GM21717 (cell line): Measurements from ENCODE around the gene PITPNC1.
"Not testable (repeated sequence)": the region's sequence is repeated elsewhere in the genome, so short reads cannot be mapped to it uniquely, and the experiment has no call there.

Experiments used
- ATAC-seq: cut with Tn5 transposase; IDR thresholded peaks from one replicate; pipeline ENCODE4 v1.9.1; 2021; ENCODE audit warnings: mild to moderate bottlenecking, moderate library complexity; ENCODE audit not compliant: unreplicated experiment

Gene PITPNC1

DNA sequence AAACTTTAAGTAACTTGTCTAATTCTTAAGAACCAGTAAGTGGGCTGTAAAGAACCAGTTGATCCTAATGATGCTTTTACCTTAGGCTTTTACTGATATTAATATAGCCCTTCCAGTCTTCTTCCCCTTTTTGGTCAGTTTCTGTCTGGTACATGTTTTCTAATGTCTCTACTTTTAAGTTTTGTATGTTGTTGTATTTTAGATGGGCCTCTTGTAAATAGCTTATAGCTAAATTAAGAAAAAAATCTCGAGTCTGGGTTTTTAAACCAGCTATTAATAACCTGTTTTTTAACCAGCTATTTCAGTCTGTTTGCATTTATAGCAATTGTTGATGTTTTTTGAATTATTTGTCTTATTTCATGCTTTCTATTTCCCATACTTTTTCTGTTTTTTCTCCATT, 79.0 kb downstream of the PITPNC1 start:
- ATAC-seq = no peak

DNA sequence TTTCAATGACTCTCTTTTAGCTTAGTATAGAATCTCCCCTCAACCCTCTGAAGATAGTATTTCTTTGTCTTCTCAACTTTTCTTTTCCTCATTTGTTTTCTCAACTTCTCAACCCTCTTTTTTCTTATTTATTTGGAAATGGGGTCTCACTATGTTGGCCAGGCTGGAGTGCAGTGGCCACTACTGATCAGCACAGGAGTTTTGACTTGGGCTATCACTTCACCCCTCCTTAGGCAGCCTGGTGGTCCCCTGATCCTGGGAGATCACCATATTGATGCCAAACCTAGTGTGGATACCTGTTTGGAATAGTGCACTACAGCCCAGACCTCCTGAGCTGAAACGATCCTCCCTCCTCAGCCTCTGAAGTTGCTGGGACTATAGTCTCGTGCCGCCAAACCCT, 79.8 kb downstream of the PITPNC1 start:
- no peak for ATAC-seq

DNA sequence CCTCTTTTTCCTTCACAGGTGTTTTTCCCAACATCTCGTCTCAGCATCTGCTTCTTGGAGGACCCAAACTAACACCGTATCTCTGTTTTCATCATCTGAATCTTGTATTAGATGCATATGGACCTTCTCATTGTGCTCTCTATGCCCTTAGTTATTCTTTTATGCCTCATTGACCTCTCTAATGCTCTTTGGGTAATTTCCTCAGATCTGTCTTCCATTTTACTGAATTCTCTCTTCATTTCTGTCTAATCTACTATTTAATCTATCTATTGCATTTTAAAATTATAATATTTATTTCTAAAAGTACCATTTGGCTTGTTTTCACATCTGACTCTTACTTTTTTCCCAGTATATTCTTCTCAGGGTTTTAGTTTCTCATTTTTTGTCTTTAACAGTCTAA, 81.1 kb downstream of the PITPNC1 start:
- no peak for ATAC-seq

DNA sequence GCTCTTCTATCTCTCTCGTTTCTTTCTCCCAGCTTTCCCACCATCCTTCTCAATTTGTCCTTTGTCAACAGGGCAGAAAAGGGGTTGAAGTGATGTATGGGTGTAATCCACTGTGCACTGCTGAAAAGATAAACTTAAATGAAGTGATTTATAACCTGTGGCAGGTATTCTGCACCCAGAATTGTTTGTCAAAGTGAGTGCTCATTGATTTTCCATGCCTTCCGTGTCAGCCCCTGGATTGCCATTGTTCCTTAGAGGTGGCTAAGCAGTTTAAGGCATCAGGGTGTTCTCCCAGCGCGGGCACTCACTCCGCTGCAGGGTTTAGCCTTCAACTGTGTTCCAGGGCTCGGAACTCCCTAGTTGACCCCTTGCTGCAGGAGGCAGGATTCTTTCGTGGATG, 82.9 kb downstream of the PITPNC1 start:
- ATAC-seq = no peak

DNA sequence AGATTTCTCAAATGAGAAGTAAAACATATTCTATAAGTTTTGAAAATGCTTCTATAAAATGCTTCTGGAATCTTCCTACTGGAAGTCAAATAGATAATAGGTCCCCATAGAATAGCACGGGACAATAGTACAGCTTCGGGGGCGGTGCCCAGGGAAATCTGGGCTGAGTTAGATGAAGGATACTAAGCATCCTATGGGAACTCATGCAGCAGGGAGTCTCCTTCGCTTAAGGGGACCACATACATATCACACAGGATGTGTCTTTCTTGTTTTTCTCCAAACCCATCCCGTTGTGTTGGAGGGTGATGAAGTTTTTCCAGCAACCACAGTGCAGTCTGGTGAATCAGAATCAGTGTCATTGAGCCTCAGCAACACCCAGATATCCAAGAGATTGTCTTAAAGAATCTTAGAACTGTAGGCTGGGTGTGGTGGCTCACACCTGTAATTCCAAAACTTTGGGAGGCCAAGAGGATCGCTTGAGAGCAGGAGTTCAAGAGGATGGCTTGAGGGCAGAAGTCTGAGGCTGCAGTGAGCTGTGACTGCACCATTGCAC, 84.2 kb downstream of the PITPNC1 start:
- no peak for ATAC-seq

DNA sequence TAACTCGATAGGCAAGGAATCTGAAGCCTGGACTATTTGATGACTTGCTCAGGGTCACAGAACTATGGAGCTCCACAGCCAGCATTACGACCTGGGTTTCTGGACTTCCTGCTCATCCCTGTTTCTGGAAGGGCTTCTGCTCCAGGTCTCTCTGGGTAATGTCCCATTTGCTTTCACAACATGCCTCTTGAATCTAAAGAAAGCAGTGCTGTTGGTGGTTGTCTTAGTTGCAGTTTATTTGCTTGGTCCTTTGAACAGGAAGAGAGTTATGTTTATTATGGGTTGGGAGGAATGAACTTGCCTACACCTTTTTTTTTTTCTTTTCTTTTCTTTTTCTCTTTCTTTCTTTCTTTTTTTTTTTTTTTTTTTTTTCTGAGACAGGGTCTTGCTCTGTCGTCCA, 84.8 kb downstream of the PITPNC1 start:
- no peak for ATAC-seq

DNA sequence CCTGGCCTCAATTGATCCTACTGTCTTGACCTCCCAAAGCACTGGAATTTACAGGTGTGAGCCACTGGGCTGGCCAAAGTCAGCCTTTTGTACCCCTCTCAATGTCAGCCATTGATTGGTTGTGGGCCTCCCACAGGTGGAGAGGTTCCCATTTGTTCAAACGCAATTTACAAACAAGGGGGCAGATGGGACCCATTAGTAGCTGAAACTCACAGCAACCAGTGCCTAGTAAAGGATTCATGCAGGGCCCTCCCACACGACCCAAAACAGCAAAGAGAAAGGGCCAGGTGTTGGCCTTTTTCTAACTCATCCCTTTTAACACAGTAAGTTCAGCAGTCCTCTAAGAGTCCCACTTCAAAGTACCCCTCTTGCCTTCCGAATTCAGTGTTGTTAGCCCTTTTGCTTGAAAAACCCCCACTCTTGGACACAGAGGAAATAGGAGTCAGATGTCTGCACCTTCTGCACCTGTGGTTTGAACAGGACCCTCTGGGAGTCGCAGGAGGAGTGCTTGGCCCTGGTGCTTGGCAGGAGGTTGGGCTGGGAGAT, 89.2 kb downstream of the PITPNC1 start:
- no peak for ATAC-seq

DNA sequence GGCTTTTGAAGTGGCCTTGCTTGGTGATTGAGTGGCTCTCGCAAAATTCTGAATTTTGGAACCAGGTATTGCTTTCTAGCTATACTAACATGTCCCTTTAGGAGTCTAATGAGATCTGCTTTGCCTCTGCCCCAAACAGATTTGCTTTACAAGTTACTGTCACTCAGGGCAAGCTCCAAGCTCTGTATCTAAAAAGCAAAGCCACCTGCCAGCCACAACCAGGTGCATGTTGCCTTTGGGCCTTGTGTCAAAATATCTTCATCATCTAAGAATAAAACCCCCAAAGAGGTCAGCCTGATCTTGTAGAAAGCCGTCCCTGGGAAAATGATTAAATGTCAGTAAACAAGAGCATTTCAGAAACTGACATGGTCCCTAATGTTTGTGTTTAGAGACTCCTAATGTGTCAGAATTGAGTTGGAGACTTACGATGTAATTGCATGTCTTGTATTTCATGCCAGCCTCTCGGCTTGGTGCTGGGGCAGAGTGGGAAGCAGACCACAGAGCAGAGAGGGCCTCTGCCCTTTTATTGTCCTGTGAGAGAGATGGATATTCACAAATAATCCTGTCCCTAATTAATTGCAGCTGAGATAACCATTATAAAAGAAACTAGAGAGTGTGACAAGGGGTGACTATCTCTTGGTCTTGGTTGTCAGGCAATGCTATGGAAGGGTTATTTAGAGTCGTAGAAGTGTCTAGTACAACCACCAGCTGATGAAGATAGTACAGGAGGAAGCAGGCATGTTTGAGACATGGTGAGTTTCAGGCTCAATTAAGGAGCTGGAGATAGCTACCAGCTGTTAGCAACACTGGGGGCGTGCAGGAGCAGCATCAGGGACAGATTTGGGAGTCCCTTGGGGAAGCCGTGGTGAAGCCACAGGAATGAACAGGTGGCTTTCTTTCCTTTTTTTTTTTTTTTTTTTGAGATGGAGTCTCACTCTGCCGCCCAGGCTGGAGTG, 90.7 kb downstream of the PITPNC1 start:
- no peak for ATAC-seq

DNA sequence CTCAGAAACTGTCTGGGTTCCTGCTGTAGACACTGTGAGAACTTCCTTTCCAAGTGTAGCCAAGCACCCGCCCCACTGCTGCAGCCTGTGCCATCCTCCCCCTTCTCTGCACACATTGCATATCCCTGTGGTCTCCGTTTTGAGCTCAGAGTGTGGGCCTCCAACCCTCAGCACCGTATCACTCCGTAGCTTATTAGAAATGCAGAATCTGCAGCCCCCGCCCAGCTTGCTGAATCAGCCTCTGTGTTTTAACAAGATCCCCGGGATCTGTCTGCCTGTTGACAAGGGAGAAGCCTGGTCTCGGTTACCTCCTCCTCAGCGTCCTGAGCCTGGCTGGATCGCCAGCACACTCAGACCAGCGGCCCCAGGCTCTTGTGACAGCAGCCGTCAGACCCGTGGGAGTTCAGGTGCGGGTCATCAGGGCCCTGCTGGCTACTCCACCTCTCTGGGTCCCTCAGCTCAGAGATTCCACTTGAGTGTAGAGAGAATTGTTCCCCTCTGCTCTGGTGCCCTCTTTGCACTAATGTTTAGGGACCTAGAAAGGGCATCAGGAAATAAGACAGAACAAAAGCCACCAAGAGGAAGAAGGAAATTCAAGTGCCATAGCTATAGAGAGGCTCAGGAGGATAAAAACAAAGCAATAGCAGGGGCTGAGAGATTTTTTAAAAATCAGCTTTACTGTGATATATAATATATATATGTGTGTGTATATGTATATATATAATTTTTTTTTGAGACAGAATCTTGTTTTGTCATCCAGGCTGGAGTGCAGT, 92.3 kb downstream of the PITPNC1 start:
- ATAC-seq = no peak

DNA sequence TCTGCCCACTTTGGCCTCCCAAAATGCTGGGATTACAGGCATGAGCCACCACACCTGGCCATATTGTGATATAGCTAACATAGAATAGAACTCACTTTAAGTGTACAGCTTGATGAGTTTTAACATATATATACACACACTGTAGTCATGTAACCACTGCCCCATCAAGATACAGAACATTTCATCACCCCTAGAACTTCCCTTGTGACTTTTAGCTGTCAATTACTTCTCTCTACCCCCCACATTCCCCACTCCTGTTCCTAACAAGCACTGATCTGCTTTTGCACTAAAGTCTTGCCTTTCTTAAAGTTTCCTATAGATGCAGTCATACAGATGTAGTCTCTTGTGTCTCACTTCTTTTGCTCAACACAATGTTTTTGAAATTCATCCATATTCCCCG, 93.1 kb downstream of the PITPNC1 start:
- no peak for ATAC-seq

DNA sequence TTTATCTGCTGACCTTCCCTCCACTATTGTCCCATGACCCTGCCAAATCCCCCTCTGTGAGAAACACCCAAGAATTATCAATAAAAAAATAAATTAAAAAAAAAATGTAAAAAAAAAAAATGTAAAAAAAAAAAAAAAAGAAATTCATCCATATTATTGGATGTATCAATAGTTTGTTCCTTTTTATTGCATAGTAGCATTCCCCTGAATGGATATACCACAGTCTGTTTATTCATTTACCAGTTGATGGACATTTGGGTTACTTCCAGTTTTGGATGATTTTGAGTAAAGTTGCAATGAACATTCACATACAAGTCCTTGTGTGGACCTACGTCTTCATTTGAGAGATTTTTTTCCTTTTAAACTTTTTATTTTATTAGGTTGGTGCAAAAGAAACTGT, 94.0 kb downstream of the PITPNC1 start:
- ATAC-seq = no peak

DNA sequence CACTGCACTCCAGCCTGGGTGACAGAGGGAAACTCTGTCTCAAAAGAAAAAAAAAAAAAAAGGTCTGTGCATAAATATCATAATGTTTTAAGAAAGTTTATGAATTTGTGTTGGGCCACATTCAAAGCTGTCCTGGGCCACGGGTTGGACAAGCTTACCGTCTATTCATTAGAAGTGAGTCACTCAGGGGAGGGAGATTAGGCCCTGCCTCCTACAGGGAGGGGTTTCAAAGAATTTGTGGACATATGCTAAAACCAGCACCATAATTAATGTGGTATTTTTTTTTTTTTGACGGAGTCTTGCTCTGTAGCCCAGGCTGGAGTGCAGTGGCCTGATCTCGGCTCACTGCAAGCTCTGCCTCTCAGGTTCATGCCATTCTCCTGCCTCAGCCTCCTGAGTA, 95.5 kb downstream of the PITPNC1 start:
- ATAC-seq = not testable (repeated sequence)

DNA sequence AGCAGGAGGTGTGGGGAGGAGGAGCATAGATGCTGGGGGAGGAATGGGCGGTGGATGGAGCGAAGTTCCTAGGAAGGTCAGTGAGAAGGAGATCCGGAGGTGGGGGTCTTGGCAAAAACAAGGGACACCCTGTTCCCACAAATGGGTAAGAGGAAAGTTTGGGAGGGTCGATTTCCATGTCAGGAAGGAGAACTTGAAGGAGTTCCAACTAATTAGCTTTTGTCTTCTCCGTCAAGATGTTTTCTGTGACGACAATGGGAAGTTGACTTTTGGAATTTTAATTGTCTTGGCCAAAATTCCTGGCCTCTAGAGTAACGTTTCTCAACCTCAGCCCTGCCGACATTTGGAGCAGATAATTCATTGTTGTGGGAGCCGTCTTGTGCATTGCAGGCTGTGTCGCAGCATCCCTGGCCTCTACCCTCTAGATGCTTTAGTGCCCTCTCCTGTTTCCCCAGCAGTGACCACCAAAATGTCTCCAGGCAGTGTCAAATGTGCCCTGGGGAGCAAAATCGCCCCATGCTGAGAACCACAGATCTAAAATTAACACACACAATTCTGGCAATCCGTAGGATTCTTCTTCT, 97.1 kb downstream of the PITPNC1 start:
- no peak for ATAC-seq

DNA sequence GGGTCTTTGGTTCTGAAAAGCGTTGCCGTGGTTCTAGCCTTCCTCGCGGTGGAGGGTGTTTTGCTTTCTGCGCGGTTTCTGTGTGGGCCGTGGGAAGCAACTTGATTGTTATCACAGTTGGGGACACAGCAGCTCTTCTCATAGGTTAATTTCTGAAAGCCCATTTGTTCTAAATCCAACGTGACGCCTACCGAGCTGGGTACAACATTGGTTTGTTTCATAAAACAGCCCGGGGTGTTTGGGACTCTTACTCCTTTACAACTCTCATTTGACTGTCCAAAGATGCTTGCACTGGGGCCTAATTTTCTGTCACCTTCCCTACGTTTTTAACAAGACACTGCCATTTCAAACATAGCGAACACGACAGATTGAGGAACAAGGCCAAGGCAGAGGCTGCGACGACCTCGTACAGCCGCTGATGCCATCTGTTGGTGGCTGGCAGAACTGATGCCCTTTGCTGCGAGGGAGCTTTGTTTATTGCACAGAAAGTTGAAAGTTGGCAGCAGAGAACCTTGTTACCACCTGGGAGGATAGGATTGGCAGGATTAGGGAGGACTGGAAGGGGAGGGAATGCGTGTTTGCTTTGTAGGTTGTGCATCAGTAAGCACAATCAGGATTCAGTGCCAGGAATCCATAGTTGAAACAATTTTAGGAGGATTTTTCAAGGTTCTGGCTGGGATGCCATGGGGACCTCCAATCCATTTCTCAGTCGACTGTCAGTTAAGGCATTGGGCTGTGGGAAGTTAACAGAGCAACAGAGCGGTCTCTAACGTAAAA, 98.3 kb downstream of the PITPNC1 start:
- no peak for ATAC-seq

DNA sequence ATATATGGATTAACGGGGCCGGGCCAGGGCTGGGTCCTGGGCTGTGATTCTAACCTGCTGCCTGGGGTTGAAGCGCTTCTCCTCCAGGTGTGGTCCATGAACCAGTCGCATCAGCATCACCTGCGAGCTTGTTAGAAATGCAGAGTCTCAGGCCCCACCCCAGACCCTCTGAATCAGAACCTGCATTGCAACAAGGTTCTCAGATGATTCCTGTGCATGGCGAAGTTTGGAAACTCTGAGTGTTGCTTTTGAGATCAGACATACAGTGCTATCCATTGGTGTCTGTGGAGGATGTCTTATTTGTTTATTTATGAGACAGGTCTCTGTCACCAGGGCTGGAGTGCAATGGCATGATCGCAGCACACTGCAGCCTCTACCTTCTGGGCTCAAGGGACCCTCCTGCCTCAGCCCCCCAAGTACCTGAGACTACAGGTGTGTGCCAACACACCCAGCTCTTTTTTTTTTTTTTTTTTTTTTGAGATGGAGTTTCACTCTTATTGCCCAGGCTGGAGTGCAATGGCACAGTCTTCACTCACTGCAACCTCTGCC, 99.8 kb downstream of the PITPNC1 start:
- ATAC-seq = no peak

DNA sequence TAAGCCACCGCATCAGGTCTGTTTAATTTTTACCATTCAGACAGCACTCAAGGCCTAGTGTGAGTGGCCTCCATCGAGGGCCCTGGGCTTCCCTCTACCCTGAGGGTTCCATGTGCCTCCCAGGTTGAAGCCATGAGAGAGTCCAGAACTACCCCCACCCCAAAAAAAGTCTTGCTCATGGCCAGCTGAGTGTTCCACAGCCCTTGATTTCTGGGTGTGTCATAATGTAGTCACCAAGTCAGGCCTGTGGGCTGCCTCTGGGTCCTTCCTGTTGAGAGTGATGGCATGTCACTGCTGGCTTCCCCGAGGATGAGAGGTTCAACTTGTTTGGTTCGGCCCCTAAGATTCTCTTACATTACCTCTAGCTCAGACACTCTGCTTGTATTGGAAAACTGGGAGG, 100.6 kb downstream of the PITPNC1 start:
- no peak for ATAC-seq

DNA sequence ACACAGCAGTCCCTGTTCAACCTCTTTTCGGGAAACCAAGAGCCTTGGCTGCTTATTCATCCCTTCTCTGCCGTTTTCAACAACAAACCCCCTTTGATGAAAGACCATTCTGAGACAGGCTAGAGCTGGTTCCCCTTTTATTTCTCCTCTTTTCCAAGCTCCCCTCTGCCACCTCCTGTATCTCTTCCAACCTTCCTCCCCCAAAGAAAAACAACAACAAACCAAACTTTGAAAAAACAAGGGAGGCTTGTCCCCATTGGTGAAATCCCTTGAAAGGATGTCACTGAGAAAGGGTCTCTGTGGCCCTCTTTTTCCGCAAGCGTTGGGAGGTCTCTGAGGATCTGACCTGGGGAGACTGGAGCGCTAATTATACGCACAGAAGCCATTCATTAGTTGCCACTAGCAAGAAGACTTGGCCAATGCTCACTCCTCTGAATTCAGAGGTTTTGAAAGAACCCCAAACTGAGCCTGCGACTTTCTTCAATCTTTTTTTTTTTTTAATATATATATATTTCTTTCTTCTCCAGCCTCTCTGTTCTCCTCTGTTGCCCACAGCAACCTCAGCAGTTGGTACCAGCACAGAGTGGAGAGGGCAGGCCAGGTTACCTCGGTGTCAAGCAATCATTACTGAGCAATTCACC, 101.4 kb downstream of the PITPNC1 start:
- ATAC-seq = no peak

DNA sequence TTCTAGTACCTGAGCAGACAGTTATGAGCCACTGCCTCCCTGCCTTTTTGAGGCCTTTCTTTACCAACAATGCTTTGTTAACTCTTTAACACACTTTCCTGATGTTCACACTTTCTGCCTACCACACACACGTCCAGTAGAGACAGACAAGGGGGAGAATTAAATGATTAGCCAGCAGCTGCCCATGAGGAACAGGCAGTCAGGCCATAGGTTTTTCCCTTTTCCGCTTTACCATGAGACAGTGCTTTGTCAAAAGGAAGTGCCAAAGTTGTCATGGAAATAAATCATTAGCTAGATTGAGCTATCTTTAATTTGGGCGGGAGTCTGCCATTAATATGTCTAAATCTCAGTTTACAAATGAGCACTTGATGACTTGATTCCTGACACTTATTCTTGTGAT, 102.1 kb downstream of the PITPNC1 start:
- no peak for ATAC-seq

DNA sequence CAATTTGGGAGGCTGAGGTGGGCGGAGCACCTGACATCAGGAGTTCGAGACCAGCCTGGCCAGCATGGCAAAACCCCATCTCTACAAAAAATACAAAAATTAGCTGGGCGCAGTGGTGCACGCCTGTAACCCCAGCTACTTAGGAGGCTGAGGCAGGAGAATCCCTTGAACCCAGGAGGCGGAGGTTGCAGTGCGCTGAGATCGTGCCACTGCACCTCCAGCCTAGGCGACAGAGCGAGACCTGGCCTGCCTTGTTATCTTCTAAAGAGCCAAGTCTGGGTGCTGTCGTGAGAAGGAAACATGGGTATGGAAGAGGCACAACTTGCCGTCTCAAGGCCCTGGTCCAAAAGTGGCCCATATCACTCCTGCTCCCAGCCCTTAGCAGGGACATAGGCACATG, 103.9 kb downstream of the PITPNC1 start:
- not testable (repeated sequence) for ATAC-seq

DNA sequence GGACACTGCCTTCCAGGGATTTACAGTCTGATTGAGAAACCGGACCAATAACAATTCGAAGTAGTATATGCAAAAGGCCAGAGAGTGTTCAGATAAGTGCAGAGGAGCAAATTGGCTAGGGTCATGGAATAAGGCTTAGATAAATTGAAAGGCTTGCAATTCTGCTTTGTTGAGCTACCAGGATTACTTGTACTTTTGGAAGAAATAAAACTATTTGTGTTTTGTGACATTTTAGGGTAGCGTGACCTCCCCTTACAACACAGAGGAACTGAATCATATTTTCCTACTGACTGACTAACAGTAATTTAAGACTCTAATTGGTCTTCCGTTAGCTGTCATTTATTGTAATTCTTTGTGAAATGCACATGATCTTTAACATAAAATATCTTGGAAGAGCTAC, 104.7 kb downstream of the PITPNC1 start:
- no peak for ATAC-seq
